ENCODE data around the gene CNIH2.
"Not testable (repeated sequence)": the region's sequence is repeated elsewhere in the genome, so short reads cannot be mapped to it uniquely, and the experiment has no call there.

Gene CNIH2

GRCh38 chr11:66314561-66315497 lies 36.9 kb downstream of the CNIH2 start:
- no peak for DNase-seq (ENCODE audit: low read depth in 2 of 2)

- no peak for DNase-seq (ENCODE audit: low read depth in 2 of 2)
Observed at GRCh38 chr11:66315498-66315885, 37.5 kb downstream of the CNIH2 start.

- DNase-seq (ENCODE audit: low read depth in 2 of 2), result no peak
Observed at GRCh38 chr11:66315921-66316811, 38.2 kb downstream of the CNIH2 start.

- DNase-seq (ENCODE audit: low read depth in 2 of 2), result no peak
Observed at GRCh38 chr11:66316849-66317251, 38.9 kb downstream of the CNIH2 start, which contains the start of gene CD248. Gene CD248 (minus strand): TSS chr11:66317044. CDS start chr11:66317027, 17 bp downstream.

GRCh38 chr11:66317322-66317722 lies 39.3 kb downstream of the CNIH2 start:
- DNase-seq (ENCODE audit: low read depth in 2 of 2), result no peak

- DNase-seq (ENCODE audit: low read depth in 2 of 2), result no peak
Observed at GRCh38 chr11:66317723-66318599, 40.0 kb downstream of the CNIH2 start.

- DNase-seq (ENCODE audit: low read depth in 2 of 2), result no peak
Observed at GRCh38 chr11:66318600-66318970, 40.6 kb downstream of the CNIH2 start.

- not testable (repeated sequence) for DNase-seq (ENCODE audit: low read depth in 2 of 2)
Observed at GRCh38 chr11:66320289-66320688, 42.3 kb downstream of the CNIH2 start.

GRCh38 chr11:66320748-66321147 lies 42.8 kb downstream of the CNIH2 start:
- not testable (repeated sequence) for DNase-seq (ENCODE audit: low read depth in 2 of 2)

- DNase-seq (ENCODE audit: low read depth in 2 of 2), result no peak
Observed at GRCh38 chr11:66321606-66322005, 43.6 kb downstream of the CNIH2 start.

GRCh38 chr11:66322732-66323427 lies 44.9 kb downstream of the CNIH2 start:
- no peak for DNase-seq (ENCODE audit: low read depth in 2 of 2)

GRCh38 chr11:66323684-66324083 lies 45.7 kb downstream of the CNIH2 start:
- DNase-seq (ENCODE audit: low read depth in 2 of 2), result no peak

GRCh38 chr11:66324664-66325063 lies 46.7 kb downstream of the CNIH2 start:
- no peak for DNase-seq (ENCODE audit: low read depth in 2 of 2)

GRCh38 chr11:66325263-66325671 lies 47.3 kb downstream of the CNIH2 start:
- DNase-seq (ENCODE audit: low read depth in 2 of 2), result no peak

- no peak for DNase-seq (ENCODE audit: low read depth in 2 of 2)
Observed at GRCh38 chr11:66326261-66327111, 48.5 kb downstream of the CNIH2 start.

- DNase-seq (ENCODE audit: low read depth in 2 of 2), result no peak
Observed at GRCh38 chr11:66327171-66328030, 49.4 kb downstream of the CNIH2 start.

- no peak for DNase-seq (ENCODE audit: low read depth in 2 of 2)
Observed at GRCh38 chr11:66328031-66328301, 50.0 kb downstream of the CNIH2 start.

GRCh38 chr11:66328302-66329144 lies 50.5 kb downstream of the CNIH2 start:
- peak; percentile 78 for DNase-seq (ENCODE audit: low read depth in 2 of 2)
